Measurements from ENCODE around the gene ASAP2. TPM values are rescaled to one million over a fixed set of nuclear protein-coding genes. Genes with fewer than 3 reads are reported as not detected.

ASAP2 gene
- total RNA-seq, 1 donor from 2014 or later = 24.3 TPM

DNA sequence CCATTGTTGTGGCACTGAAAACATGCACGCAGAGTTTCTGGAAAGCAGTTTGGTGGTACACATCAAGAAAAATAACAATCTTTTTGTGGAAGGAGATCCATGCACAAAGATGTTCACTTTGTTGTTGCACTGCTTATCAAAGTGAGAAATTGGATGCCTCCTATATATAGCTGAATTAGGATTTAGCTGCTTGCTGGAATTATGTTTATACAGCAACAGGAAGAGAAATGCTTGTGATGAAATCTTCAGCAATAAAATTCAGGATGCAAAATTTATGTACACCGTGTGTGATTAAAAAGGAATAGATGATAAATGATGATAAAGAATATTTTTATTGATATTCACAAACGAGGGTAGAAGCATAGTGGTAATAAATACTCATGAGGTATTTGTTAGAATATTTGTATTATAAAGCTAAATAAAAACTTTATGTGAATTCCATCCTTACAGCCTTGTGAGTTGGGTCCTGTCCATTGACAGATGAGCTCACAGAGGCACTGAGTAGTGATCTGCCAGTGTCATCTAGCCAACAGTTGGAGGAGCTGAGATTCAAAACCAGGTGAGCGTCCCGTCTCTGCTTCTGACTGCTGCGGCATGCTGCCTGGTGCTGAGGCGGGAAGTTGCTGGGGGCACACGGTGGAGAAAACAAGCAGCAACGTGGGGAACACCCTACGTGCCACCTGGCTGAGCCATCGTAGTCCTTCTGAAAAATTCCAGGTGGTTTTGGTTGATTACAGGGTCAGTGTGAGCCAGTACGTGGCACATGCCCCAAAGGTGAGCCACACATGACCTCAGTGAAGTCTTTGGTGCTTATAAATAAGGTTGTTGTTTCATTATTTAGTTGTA is 80.2 kb downstream of the ASAP2 start:
- Histone ChIP-seq H3K9me3 (no peaks in the 10 kb centered on the region), H3K4me3 (no peak overlapping the region), H3K36me3 (no peaks in the 10 kb centered on the region), H3K27me3 (ENCODE audit: low read depth) (no peaks in the 10 kb centered on the region), H3K27ac (no peak overlapping the region), H3K4me1 (peaks cover 8% of the 10 kb centered on the region)
- TF ChIP-seq, protein P1, sequence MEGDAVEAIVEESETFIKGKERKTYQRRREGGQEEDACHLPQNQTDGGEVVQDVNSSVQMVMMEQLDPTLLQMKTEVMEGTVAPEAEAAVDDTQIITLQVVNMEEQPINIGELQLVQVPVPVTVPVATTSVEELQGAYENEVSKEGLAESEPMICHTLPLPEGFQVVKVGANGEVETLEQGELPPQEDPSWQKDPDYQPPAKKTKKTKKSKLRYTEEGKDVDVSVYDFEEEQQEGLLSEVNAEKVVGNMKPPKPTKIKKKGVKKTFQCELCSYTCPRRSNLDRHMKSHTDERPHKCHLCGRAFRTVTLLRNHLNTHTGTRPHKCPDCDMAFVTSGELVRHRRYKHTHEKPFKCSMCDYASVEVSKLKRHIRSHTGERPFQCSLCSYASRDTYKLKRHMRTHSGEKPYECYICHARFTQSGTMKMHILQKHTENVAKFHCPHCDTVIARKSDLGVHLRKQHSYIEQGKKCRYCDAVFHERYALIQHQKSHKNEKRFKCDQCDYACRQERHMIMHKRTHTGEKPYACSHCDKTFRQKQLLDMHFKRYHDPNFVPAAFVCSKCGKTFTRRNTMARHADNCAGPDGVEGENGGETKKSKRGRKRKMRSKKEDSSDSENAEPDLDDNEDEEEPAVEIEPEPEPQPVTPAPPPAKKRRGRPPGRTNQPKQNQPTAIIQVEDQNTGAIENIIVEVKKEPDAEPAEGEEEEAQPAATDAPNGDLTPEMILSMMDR (IDR thresholded peaks at IDR 0.05) = no peak
- intact Hi-C loops (cut with DNase I) = no loop called here
- DNase-seq (no peak), ATAC-seq (no peak)

- Histone ChIP-seq H3K36me3 (no peaks in the 10 kb centered on the region), H3K27me3 (ENCODE audit: low read depth) (no peaks in the 10 kb centered on the region), H3K4me1 (peaks cover 3% of the 10 kb centered on the region), H3K27ac (no peak overlapping the region), H3K9me3 (no peaks in the 10 kb centered on the region), H3K4me3 (no peak overlapping the region)
- TF ChIP-seq, protein P1 (IDR thresholded peaks at IDR 0.05) = no peak
- DNase-seq (no peak), ATAC-seq (peak in 1 of 2 donors; percentile 30)
- intact Hi-C loops (cut with DNase I) = no loop called here
Observed at GRCh38 chr2:9287400-9288045, 80.9 kb downstream of the ASAP2 start.

GRCh38 chr2:9288233-9288632 is 81.6 kb downstream of the ASAP2 start:
- no peak for ATAC-seq
- TF ChIP-seq, protein P1 (IDR thresholded peaks at IDR 0.05) = no peak
- H3K36me3 ChIP-seq = no peaks in the 10 kb centered on the region
- DNase-seq = no peak
- no peaks in the 10 kb centered on the region for H3K9me3 ChIP-seq
- intact Hi-C loops (cut with DNase I) = no loop called here
- no peaks in the 10 kb centered on the region for H3K27me3 ChIP-seq (ENCODE audit: low read depth)
- H3K4me3 ChIP-seq = no peak overlapping the region
- no peaks in the 10 kb centered on the region for H3K4me1 ChIP-seq
- no peak overlapping the region for H3K27ac ChIP-seq

- no peak for DNase-seq
- Histone ChIP-seq H3K4me3 (no peak overlapping the region), H3K36me3 (no peaks in the 10 kb centered on the region), H3K27me3 (ENCODE audit: low read depth) (no peaks in the 10 kb centered on the region), H3K9me3 (no peaks in the 10 kb centered on the region), H3K27ac (no peak overlapping the region), H3K4me1 (no peaks in the 10 kb centered on the region)
- no peak for ATAC-seq
- intact Hi-C loops (cut with DNase I) = no loop called here
- TF ChIP-seq, protein P1 (IDR thresholded peaks at IDR 0.05) = no peak
Observed at GRCh38 chr2:9288681-9289338, 82.2 kb downstream of the ASAP2 start.

DNA sequence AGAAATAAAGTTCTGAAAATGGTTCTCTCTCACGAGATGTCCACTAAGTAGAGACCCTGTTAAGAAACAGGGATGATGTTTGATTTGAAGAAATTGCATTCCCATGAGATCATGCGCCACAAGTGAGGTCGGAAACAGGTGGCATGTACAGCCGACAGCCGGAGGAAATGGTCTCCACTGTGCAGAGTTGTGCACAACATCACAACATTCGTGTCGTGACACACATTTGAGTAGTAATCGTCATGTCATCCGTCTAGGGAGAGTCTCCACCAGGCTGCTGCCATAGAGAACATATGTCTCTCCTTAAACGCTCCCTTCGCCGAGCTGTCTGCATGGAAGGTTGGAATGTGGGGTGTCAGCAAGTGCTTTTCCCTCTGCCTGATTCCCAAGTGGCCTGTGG is 84.7 kb downstream of the ASAP2 start:
- TF ChIP-seq, protein P1 (IDR thresholded peaks at IDR 0.05) = no peak
- DNase-seq = no peak
- no peak overlapping the region for H3K4me3 ChIP-seq

More for the DNA sequence above, 84.7 kb downstream of the ASAP2 start:
- H3K27me3 ChIP-seq (ENCODE audit: low read depth) = no peaks in the 10 kb centered on the region
- no peaks in the 10 kb centered on the region for H3K4me1 ChIP-seq
- intact Hi-C loops (cut with DNase I) = no loop called here
- H3K27ac ChIP-seq = no peak overlapping the region
- H3K36me3 ChIP-seq = no peaks in the 10 kb centered on the region
- no peaks in the 10 kb centered on the region for H3K9me3 ChIP-seq
- no peak for ATAC-seq
